Inflammatory macrophage treated with lipopolysaccharide for 4 hours (primary cell): ENCODE data around the gene SDC3.
A peak's percentile ranks its signal among the peaks of the same experiment; 100 is the strongest.

ENCODE experiments used
- DNase-seq: peaks from one replicate; pipeline ENCODE4 v3.0.0-alpha.2; 2020

SDC3 gene

DNA sequence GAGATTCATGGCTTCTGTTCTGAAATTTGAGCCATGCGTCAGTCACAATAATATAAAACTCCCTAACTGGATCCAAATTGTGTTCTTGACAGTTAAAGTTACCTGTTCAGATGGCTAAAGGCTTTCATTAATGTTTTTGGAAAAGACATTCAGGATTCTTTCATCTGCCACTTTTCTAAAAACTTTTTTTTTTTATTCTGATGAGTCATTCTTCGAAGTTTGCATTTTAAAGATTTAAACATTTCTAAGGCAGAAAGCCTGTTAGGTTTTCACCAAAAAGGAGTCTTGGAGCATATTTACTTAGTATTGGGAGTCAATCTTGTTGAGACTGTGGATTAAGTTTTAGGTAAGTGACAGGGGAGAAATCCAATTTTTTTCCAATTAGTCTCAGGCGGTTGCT lies 18.9 kb upstream of the SDC3 start:
- no peak for DNase-seq

GRCh38 chr1:30923597-30923996 lies 15.0 kb upstream of the SDC3 start:
- DNase-seq = no peak

DNA sequence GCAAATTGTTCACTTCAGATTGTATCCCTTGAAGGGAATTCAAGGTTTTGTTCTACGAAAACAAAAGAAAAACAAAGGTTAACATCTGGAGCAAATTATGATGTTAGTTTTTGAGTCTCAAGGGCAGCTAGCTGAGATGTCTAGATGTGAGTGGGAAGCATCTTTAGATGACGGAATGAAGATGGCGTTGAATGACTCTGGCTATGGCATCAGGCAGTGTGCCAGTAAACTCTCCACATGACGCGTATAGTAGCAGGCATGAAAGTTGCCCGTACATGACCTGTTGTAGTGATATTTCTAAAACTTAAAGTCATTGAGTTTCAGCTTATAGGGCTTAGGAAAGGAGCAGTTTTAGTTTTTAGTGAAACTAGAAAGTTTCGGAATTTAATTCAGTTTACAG lies 12.3 kb upstream of the SDC3 start:
- DNase-seq = no peak

- peak; percentile 79 for DNase-seq
Measured at GRCh38 chr1:30919025-30919881, 10.7 kb upstream of the SDC3 start.

GRCh38 chr1:30916296-30916695 lies 7.7 kb upstream of the SDC3 start:
- DNase-seq = no peak

- no peak for DNase-seq
Measured at GRCh38 chr1:30915491-30916230, 7.1 kb upstream of the SDC3 start.

- no peak for DNase-seq
Measured at GRCh38 chr1:30914931-30915330, 6.4 kb upstream of the SDC3 start.

GRCh38 chr1:30914587-30914922 lies 6.0 kb upstream of the SDC3 start:
- no peak for DNase-seq

- DNase-seq = peak; percentile 83
Measured at GRCh38 chr1:30912913-30913652, 4.5 kb upstream of the SDC3 start.

GRCh38 chr1:30912224-30912623 lies 3.7 kb upstream of the SDC3 start:
- no peak for DNase-seq

DNA sequence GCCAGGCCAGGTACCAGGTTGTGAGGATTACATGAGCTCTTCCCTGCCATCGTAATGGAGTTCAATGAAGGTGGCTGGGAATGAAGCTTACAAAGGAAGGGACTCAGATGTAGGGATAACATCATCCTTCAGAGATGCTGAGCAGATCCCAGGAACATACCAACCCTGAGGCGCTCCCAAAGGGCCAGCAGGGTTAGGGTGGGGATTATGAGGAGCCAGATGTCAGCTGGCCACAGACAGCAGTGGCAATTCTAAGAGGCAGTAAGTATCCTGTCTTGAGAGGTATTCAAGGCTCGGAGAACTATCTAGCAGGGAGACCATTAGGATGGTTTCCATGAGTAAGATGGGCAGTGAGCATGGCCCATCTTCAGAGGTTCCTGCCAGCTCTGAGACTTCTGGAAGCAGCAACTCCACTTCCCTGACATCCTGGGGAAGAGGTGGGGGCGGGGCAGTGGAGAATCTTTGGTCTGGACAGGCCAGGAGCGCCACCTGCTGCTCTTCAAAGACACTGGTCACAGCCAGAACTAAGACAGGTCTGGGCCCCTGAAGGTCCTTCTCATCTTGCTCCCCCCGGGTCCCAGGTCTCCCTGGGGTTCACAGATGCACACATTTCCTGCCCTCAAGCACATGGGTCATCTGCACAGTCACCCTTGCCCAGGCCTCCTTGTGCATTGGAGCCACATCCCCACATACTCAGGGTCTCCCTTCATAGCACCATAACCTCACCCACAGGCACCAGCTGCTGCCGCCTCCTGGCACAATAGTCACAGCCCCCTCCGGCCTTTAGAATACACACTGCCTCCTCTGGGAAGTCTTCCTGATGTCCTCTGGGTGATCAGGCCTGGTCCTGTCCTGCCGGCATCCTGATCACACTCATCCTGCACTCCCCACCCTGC lies 2.7 kb upstream of the SDC3 start:
- DNase-seq = peak; percentile 70

GRCh38 chr1:30909365-30910068 lies 959 bp upstream of the SDC3 start:
- DNase-seq = no peak

DNA sequence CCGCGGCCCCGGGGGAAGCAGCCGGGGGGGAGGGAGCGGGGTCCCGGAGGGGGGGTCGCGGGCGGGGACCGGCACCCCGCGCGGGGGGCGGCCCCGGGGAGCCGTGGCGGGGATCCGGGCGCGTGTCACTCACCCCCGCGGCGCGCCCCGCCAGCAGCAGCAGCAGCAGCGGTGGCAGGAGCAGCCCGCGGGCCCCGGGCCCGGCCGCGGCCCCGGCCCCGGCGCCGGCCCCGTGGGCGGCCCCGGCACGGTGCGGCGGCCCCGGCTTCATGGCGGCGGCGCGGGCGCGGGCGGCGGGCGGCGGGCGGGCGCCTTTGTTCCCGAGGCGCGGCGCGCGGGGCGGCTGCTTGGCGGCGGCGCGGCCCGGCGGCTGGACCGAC lies 252 bp downstream of the SDC3 start:
- DNase-seq = no peak

- DNase-seq = no peak
Measured at GRCh38 chr1:30907481-30908315, 860 bp downstream of the SDC3 start.

DNA sequence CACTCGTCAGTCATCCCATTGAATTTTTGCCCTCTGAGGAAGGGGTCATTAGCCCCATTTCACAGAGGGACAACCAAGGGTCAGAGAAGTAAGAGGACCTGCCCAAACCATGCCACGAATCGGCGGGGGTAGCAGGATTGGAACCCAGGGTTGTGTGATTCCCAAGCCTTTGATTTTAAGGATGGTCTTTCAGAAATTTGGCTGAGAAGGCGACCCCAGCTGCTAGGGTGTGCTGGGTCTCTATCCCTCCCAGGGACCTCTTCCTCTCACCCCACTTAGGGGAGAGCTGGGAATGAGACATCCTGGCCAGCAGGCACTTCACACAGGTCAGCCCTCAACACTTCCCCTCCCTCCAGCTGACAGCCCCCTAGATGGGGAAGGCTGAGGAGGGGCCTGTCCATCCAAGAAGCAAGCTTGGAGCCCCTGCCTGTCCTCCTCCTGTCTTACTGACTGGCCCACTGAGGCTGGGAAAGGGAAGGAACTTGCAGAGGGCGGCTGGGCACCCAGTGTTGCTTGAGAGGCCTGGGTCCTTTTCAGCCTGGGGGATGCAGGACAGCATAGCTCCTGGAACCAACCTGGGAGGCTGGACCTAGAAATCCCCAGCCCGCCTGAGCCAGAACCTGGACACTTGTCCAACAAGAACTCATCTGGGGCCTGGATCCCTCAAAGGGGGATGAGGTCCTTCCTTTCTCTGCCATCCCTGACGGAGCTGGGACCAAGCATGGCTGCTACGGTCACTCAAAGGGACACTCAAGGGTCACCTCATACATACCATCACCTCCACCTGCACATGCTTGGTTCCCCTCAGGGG lies 1.7 kb downstream of the SDC3 start:
- DNase-seq = no peak

DNA sequence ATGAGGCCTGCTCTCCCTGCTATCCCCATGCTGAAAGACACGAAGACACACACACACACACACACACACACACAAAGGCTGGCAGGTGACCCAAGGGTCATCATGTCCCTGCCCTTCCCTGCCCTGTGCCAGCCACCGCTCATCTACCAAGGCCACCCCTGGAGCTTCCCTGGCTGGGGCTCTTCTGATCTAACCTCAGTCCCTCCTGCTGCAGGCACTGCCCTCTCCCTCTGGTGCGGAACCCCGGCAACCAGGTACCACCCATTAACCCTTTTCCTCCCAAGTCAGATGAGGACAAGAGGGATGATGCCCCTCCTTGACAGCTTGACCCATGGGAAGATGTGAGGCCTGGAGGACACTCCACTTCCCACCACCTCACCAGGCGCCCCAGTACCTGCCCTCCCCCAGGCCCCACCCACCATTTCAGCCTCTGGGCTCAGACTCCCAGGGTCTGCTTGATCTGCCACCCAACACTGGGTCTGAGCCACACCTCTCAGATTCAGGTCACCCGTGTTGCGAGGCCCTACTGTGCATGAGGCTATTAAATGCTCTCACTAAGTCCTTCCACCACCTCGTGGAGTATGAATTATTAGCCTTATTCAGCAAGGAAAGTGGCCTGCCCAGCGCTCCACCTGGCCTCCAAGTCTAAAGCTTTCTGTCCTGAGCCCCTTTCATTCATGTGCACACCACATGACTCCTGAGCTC lies 2.5 kb downstream of the SDC3 start:
- DNase-seq = no peak

GRCh38 chr1:30905403-30905802 lies 3.2 kb downstream of the SDC3 start:
- no peak for DNase-seq

- no peak for DNase-seq
Measured at GRCh38 chr1:30904962-30905335, 3.6 kb downstream of the SDC3 start.

- DNase-seq = no peak
Measured at GRCh38 chr1:30904191-30904961, 4.2 kb downstream of the SDC3 start.
